ENCODE results near the gene GRAMD1B.

The GRAMD1B gene

DNA sequence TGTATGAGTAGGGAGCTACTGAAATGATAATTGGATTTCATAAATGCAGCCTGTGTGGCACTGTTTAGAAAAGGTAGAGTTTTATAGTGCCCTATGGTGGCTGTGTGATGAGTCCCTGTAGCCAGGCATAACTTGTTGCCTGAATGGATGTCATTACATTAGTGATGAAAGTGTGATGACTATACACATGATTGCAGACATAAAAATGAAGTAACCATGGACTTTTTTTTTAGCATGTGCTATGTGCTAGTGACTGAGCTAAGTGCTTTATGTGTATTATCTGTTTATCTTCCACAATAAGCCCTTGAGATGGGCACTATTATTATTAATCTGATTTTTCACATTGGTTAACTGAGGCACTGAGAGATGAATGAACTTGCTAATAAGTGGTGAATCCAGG is 13.5 kb upstream of the GRAMD1B start:
- no peak overlapping the region for H3K4me3 ChIP-seq (ENCODE audit: low read length)
- H3K27ac ChIP-seq (ENCODE audit: low read depth, low read length): no peak overlapping the region
- H2BK5ac ChIP-seq (ENCODE audit: low read length): no peak overlapping the region
- H2BK120ac ChIP-seq (ENCODE audit: low read depth, low read length): no peak overlapping the region
- no peaks in the 10 kb centered on the region for H3K27me3 ChIP-seq (ENCODE audit: insufficient read depth, low read length, poor library complexity)
- no peak overlapping the region for H4K5ac ChIP-seq (ENCODE audit: low read length)
- no peak overlapping the region for H2AK5ac ChIP-seq (ENCODE audit: low read length)
- no peak overlapping the region for H3K18ac ChIP-seq (ENCODE audit: low read length)
- H3K79me2 ChIP-seq (ENCODE audit: control insufficient read depth, insufficient read depth, low read length): no peaks in the 10 kb centered on the region
- no peak overlapping the region for H3K4ac ChIP-seq (ENCODE audit: low read depth, low read length)
- no peak overlapping the region for H3K9ac ChIP-seq (ENCODE audit: low read length)
- H2BK15ac ChIP-seq (replicated peaks; ENCODE audit: low read depth): no peak overlapping the region
- H3K79me1 ChIP-seq (ENCODE audit: low read length): no peaks in the 10 kb centered on the region
- H3K4me1 ChIP-seq (ENCODE audit: control insufficient read depth, low read depth, low read length): no peaks in the 10 kb centered on the region
- H3K23ac ChIP-seq (ENCODE audit: low read length): no peak overlapping the region
- DNase-seq: no peak
- no peak overlapping the region for H4K8ac ChIP-seq (ENCODE audit: low read depth, low read length)
- H3K4me2 ChIP-seq (ENCODE audit: low read length): no peak overlapping the region
- H3K36me3 ChIP-seq (ENCODE audit: control insufficient read depth, insufficient read depth, low read length): no peaks in the 10 kb centered on the region
- no peak overlapping the region for H3K56ac ChIP-seq (ENCODE audit: low read length)

DNA sequence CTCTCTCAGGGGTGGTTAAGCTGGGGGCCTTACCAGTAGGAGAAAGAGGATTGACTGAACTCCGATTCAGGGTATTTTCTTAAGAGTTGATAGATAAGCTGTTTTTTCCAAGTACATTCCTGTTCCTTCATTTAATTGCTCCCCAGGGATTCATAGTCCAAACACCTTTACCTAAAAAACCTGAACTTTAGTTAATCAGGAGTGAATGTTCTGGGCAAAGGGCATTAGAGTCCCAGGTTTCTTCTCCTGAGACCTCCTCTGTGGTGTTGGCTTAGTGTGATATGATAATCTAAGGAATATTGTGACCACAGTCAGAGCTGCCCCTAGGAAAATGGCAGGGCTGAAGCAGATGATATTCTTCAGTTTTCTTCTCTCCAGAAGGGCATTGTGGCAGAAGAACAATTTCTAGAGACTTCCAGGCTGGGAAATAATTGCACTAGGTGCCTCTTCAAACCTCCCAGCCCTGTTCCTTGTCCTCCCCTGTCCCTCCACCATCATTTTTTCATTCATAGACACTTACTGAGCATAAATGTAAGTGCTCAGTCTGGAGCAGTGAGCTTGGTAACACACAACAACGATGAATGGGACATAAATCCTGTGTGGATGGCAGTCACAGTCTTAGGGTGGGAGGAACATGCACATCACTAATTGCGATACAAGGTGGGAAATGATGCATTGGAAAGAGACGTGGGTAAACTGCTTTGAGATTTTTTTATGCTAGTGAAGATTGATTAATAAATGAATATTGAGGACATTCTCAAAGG is 11.5 kb upstream of the GRAMD1B start:
- Histone ChIP-seq H3K56ac (ENCODE audit: low read length) (no peak overlapping the region), H2BK120ac (ENCODE audit: low read depth, low read length) (no peak overlapping the region), H4K8ac (ENCODE audit: low read depth, low read length) (no peak overlapping the region), H3K4me2 (ENCODE audit: low read length) (no peak overlapping the region), H3K23ac (ENCODE audit: low read length) (no peak overlapping the region), H2AK5ac (ENCODE audit: low read length) (no peak overlapping the region), H3K27me3 (ENCODE audit: insufficient read depth, low read length, poor library complexity) (no peaks in the 10 kb centered on the region), H3K18ac (ENCODE audit: low read length) (no peak overlapping the region), H3K4me3 (ENCODE audit: low read length) (no peak overlapping the region), H3K79me2 (ENCODE audit: control insufficient read depth, insufficient read depth, low read length) (no peaks in the 10 kb centered on the region), H2BK15ac (replicated peaks; ENCODE audit: low read depth) (no peak overlapping the region), H3K79me1 (ENCODE audit: low read length) (no peaks in the 10 kb centered on the region), H3K4ac (ENCODE audit: low read depth, low read length) (no peak overlapping the region), H4K5ac (ENCODE audit: low read length) (no peak overlapping the region), H3K36me3 (ENCODE audit: control insufficient read depth, insufficient read depth, low read length) (no peaks in the 10 kb centered on the region), H3K9ac (ENCODE audit: low read length) (no peak overlapping the region), H3K4me1 (ENCODE audit: control insufficient read depth, low read depth, low read length) (no peaks in the 10 kb centered on the region), H3K27ac (ENCODE audit: low read depth, low read length) (no peak overlapping the region), H2BK5ac (ENCODE audit: low read length) (no peak overlapping the region)
- WGBS (ENCODE audit: extremely low coverage, insufficient coverage, low lambda C conversion rate): no CpG with 5 or more reads among the region's 4 CpGs
- DNase-seq: no peak

DNA sequence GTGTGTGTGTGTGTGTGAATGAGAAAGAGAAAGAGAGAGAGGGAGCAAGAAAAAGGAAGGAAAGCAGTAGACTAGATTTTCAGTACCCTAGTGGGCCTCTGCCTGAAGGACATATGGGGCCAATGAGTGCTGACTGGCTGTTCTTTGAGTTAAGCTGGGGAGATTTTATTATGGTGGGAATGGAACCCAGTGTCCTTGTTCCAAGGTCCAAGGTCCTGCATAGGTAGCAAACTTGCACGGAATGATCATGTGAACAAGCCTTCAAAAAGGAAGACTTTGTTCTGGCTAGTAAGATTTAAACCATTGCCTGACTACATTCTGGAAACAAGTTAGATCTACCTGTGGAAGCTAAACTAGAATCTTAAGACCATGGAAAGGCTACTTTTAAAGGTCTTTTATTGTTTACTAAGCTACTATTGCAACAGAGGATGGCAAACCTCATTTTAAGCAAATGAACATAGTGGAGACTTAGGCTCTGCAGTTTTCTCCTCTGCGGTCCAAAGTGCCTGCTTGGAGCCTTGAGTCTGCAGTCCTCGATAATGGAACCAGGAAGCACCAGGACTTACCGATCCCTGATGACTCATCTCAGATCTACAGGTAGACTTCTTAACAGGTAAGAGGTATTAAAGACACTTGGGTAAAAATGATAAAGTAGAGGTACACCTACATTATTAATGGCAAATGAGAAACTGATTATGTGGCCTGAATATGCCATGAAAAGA is 10.2 kb upstream of the GRAMD1B start:
- no peak overlapping the region for H2BK120ac ChIP-seq (ENCODE audit: low read depth, low read length)
- no peak overlapping the region for H2BK5ac ChIP-seq (ENCODE audit: low read length)
- no peak overlapping the region for H3K18ac ChIP-seq (ENCODE audit: low read length)
- no peaks in the 10 kb centered on the region for H3K79me2 ChIP-seq (ENCODE audit: control insufficient read depth, insufficient read depth, low read length)
- no peak overlapping the region for H2BK15ac ChIP-seq (replicated peaks; ENCODE audit: low read depth)
- H3K9ac ChIP-seq (ENCODE audit: low read length): no peak overlapping the region
- H3K79me1 ChIP-seq (ENCODE audit: low read length): no peaks in the 10 kb centered on the region
- no peaks in the 10 kb centered on the region for H3K36me3 ChIP-seq (ENCODE audit: control insufficient read depth, insufficient read depth, low read length)
- H2AK5ac ChIP-seq (ENCODE audit: low read length): no peak overlapping the region
- H3K27ac ChIP-seq (ENCODE audit: low read depth, low read length): no peak overlapping the region
- H3K27me3 ChIP-seq (ENCODE audit: insufficient read depth, low read length, poor library complexity): no peaks in the 10 kb centered on the region
- no peak overlapping the region for H3K23ac ChIP-seq (ENCODE audit: low read length)
- H3K4me2 ChIP-seq (ENCODE audit: low read length): no peak overlapping the region
- H3K4me1 ChIP-seq (ENCODE audit: control insufficient read depth, low read depth, low read length): no peaks in the 10 kb centered on the region
- no peak overlapping the region for H4K5ac ChIP-seq (ENCODE audit: low read length)
- WGBS (ENCODE audit: extremely low coverage, insufficient coverage, low lambda C conversion rate): no CpG with 5 or more reads among the region's 4 CpGs
- no peak overlapping the region for H4K8ac ChIP-seq (ENCODE audit: low read depth, low read length)
- DNase-seq: no peak
- H3K4ac ChIP-seq (ENCODE audit: low read depth, low read length): no peak overlapping the region
- H3K56ac ChIP-seq (ENCODE audit: low read length): no peak overlapping the region
- no peak overlapping the region for H3K4me3 ChIP-seq (ENCODE audit: low read length)

GRCh38 chr11:123421589-123421988 is 8.5 kb upstream of the GRAMD1B start:
- H4K8ac ChIP-seq (ENCODE audit: low read depth, low read length): no peak overlapping the region
- no peaks in the 10 kb centered on the region for H3K36me3 ChIP-seq (ENCODE audit: control insufficient read depth, insufficient read depth, low read length)
- H3K4ac ChIP-seq (ENCODE audit: low read depth, low read length): no peak overlapping the region
- no peak overlapping the region for H2BK5ac ChIP-seq (ENCODE audit: low read length)
- H2AK5ac ChIP-seq (ENCODE audit: low read length): no peak overlapping the region
- H3K9ac ChIP-seq (ENCODE audit: low read length): no peak overlapping the region
- no CpG with 5 or more reads among the region's 1 CpG for WGBS (ENCODE audit: extremely low coverage, insufficient coverage, low lambda C conversion rate)
- no peak overlapping the region for H2BK120ac ChIP-seq (ENCODE audit: low read depth, low read length)
- H3K79me1 ChIP-seq (ENCODE audit: low read length): no peaks in the 10 kb centered on the region
- H3K4me3 ChIP-seq (ENCODE audit: low read length): no peak overlapping the region
- no peaks in the 10 kb centered on the region for H3K27me3 ChIP-seq (ENCODE audit: insufficient read depth, low read length, poor library complexity)
- H3K56ac ChIP-seq (ENCODE audit: low read length): no peak overlapping the region
- H3K27ac ChIP-seq (ENCODE audit: low read depth, low read length): no peak overlapping the region
- H3K4me1 ChIP-seq (ENCODE audit: control insufficient read depth, low read depth, low read length): no peaks in the 10 kb centered on the region
- H4K5ac ChIP-seq (ENCODE audit: low read length): no peak overlapping the region
- H3K18ac ChIP-seq (ENCODE audit: low read length): no peak overlapping the region
- DNase-seq: no peak
- H3K4me2 ChIP-seq (ENCODE audit: low read length): no peak overlapping the region
- no peak overlapping the region for H3K23ac ChIP-seq (ENCODE audit: low read length)
- no peak overlapping the region for H2BK15ac ChIP-seq (replicated peaks; ENCODE audit: low read depth)
- no peaks in the 10 kb centered on the region for H3K79me2 ChIP-seq (ENCODE audit: control insufficient read depth, insufficient read depth, low read length)

DNA sequence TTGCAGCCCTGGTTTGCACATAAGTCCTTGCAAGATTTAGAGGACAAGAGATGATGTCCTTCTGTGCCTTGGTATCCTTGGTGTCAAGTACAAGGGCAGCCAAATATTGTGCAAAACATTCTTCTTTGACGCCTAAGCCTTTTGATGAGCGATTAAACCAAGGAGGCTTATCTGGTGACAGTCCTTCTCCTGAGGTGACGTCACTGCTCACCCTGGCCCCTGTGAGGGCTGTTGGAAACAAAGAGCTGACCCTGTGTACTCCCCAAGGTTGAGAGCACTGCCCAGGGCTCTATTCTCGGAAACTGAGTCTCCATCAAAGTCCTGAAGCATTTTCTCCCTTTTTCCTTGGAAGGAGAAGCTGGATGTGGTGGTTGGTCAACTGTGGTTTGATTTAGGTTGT is 4.7 kb upstream of the GRAMD1B start:
- no peaks in the 10 kb centered on the region for H3K79me2 ChIP-seq (ENCODE audit: control insufficient read depth, insufficient read depth, low read length)
- H3K9ac ChIP-seq (ENCODE audit: low read length): no peak overlapping the region
- no peak overlapping the region for H3K4me3 ChIP-seq (ENCODE audit: low read length)
- no peak overlapping the region for H2BK120ac ChIP-seq (ENCODE audit: low read depth, low read length)
- no peak overlapping the region for H3K4ac ChIP-seq (ENCODE audit: low read depth, low read length)
- H3K4me1 ChIP-seq (ENCODE audit: control insufficient read depth, low read depth, low read length): peaks cover 2% of the 10 kb centered on the region
- H3K56ac ChIP-seq (ENCODE audit: low read length): no peak overlapping the region
- no peak overlapping the region for H4K5ac ChIP-seq (ENCODE audit: low read length)
- H3K27ac ChIP-seq (ENCODE audit: low read depth, low read length): no peak overlapping the region
- no peak for DNase-seq
- H3K27me3 ChIP-seq (ENCODE audit: insufficient read depth, low read length, poor library complexity): no peaks in the 10 kb centered on the region
- no peak overlapping the region for H2BK5ac ChIP-seq (ENCODE audit: low read length)
- H3K79me1 ChIP-seq (ENCODE audit: low read length): no peaks in the 10 kb centered on the region
- H3K18ac ChIP-seq (ENCODE audit: low read length): no peak overlapping the region
- H3K4me2 ChIP-seq (ENCODE audit: low read length): no peak overlapping the region
- no peak overlapping the region for H2AK5ac ChIP-seq (ENCODE audit: low read length)
- H3K36me3 ChIP-seq (ENCODE audit: control insufficient read depth, insufficient read depth, low read length): no peaks in the 10 kb centered on the region
- H4K8ac ChIP-seq (ENCODE audit: low read depth, low read length): no peak overlapping the region
- H3K23ac ChIP-seq (ENCODE audit: low read length): no peak overlapping the region
- no CpG with 5 or more reads among the region's 4 CpGs for WGBS (ENCODE audit: extremely low coverage, insufficient coverage, low lambda C conversion rate)
- H2BK15ac ChIP-seq (replicated peaks; ENCODE audit: low read depth): no peak overlapping the region

Measured in mesendoderm (in vitro differentiated cells).